Measurements from ENCODE around the gene FOXF1. TPM values are rescaled to one million over a fixed set of nuclear protein-coding genes. Genes with fewer than 3 reads are reported as not detected.

FOXF1 gene
- total RNA-seq, 2 donors from 2014 or later, result 4.1 TPM; not detected in 1

- no peaks in the 10 kb centered on the region for H3K27me3 ChIP-seq (replicated peaks; ENCODE audit: insufficient read depth)
- no peak for TF ChIP-seq CTCF (IDR thresholded peaks at IDR 0.05)
- ATAC-seq (ENCODE audit: insufficient number of reproducible peaks, low FRiP score, low read depth) (no peak), DNase-seq (ENCODE audit: low spot score) (no peak)
- H3K4me1 ChIP-seq (ENCODE audit: control insufficient read depth in 1 of 2, low read depth in 2 of 2), result peaks cover 7 to 40% of the 10 kb centered on the region in 2 donors
- H3K27ac ChIP-seq, result peak overlapping the region; percentile 36 to 77
- no peaks in the 10 kb centered on the region for H3K36me3 ChIP-seq
- no peak overlapping the region for H3K4me3 ChIP-seq
- no peaks in the 10 kb centered on the region for H3K9me3 ChIP-seq
Measured at GRCh38 chr16:86556576-86556975, 46.2 kb downstream of the FOXF1 start.

GRCh38 chr16:86557587-86557986 lies 47.3 kb downstream of the FOXF1 start:
- no peak for TF ChIP-seq CTCF (IDR thresholded peaks at IDR 0.05)
- Histone ChIP-seq H3K27ac (peak overlapping the region; percentile 67 to 80), H3K4me1 (ENCODE audit: control insufficient read depth in 1 of 2, low read depth in 2 of 2) (peaks cover 7 to 40% of the 10 kb centered on the region in 2 donors), H3K4me3 (no peak overlapping the region), H3K36me3 (no peaks in the 10 kb centered on the region), H3K27me3 (replicated peaks; ENCODE audit: insufficient read depth) (no peaks in the 10 kb centered on the region), H3K9me3 (no peaks in the 10 kb centered on the region)
- DNase-seq (ENCODE audit: low spot score) (no peak), ATAC-seq (ENCODE audit: insufficient number of reproducible peaks, low FRiP score, low read depth) (no peak)

GRCh38 chr16:86558355-86559193 lies 48.2 kb downstream of the FOXF1 start:
- Histone ChIP-seq H3K4me3 (peak overlapping the region; percentile 63), H3K9me3 (no peaks in the 10 kb centered on the region), H3K27me3 (replicated peaks; ENCODE audit: insufficient read depth) (no peaks in the 10 kb centered on the region), H3K27ac (peak overlapping the region; percentile 67 to 80), H3K36me3 (no peaks in the 10 kb centered on the region), H3K4me1 (ENCODE audit: control insufficient read depth in 1 of 2, low read depth in 2 of 2) (peaks cover 7 to 36% of the 10 kb centered on the region in 2 donors)
- TF ChIP-seq CTCF (IDR thresholded peaks at IDR 0.05), result no peak
- DNase-seq (ENCODE audit: low spot score) (no peak), ATAC-seq (ENCODE audit: insufficient number of reproducible peaks, low FRiP score, low read depth) (peak; percentile 57)

- no peak for TF ChIP-seq CTCF (IDR thresholded peaks at IDR 0.05)
- H3K27ac ChIP-seq, result no peak overlapping the region
- no peak overlapping the region for H3K4me3 ChIP-seq
- no peak for DNase-seq (ENCODE audit: low spot score)
- H3K4me1 ChIP-seq (ENCODE audit: control insufficient read depth in 1 of 2, low read depth in 2 of 2), result peaks cover 3 to 25% of the 10 kb centered on the region in 2 donors
- ATAC-seq (ENCODE audit: insufficient number of reproducible peaks, low FRiP score, low read depth), result no peak
- H3K27me3 ChIP-seq (replicated peaks; ENCODE audit: insufficient read depth), result no peaks in the 10 kb centered on the region
- no peaks in the 10 kb centered on the region for H3K36me3 ChIP-seq
- H3K9me3 ChIP-seq, result no peaks in the 10 kb centered on the region
Measured at GRCh38 chr16:86559802-86560305, 49.5 kb downstream of the FOXF1 start.

GRCh38 chr16:86562356-86562755 lies 52.0 kb downstream of the FOXF1 start:
- H3K27me3 ChIP-seq (replicated peaks; ENCODE audit: insufficient read depth), result no peaks in the 10 kb centered on the region
- no peak for DNase-seq (ENCODE audit: low spot score)
- no peaks in the 10 kb centered on the region for H3K36me3 ChIP-seq
- H3K4me1 ChIP-seq (ENCODE audit: control insufficient read depth in 1 of 2, low read depth in 2 of 2), result peaks cover 3 to 16% of the 10 kb centered on the region in 2 donors
- no peak for TF ChIP-seq CTCF (IDR thresholded peaks at IDR 0.05)
- H3K4me3 ChIP-seq, result no peak overlapping the region
- H3K27ac ChIP-seq, result no peak overlapping the region
- no peak for ATAC-seq (ENCODE audit: insufficient number of reproducible peaks, low FRiP score, low read depth)
- H3K9me3 ChIP-seq, result no peaks in the 10 kb centered on the region

Measured in thoracic aorta (tissue), 2 donors.